Endothelial cell of umbilical vein (primary cell): ENCODE results near the gene APEH. TPM values are rescaled to one million over a fixed set of nuclear protein-coding genes. Genes with fewer than 3 reads are reported as not detected.

Source experiments
- BruUV-seq: library from RNA; stranded (reverse); fragments of 400-500 nt; replicated peaks from 2 replicates; lab custom pipeline; 2021; lab: Mats Ljungman, UMichigan
- CTCF ChIA-PET: fragments of 300-600, 350-600 bp; sonication (Branson Sonifier 250); formaldehyde crosslinking; loops from one replicate; lab custom pipeline; 2021; ENCODE audit warnings: antibody characterized with exemption, inconsistent platforms; lab: Charles Lee
- POLR2A ChIA-PET: fragments of 300-600, 350-600 bp; sonication (Branson Sonifier 250); formaldehyde crosslinking; loops from one replicate; lab custom pipeline; 2021; ENCODE audit warnings: antibody characterized with exemption, inconsistent platforms; lab: Charles Lee
- DNase-seq: peaks from one replicate; pipeline ENCODE4 v3.0.0-alpha.2; 2011; ENCODE audit warnings: low read depth, low spot score
- FAIRE-seq: peaks from 2 replicates; lab custom pipeline; 2011; peaks lifted over from hg19 to GRCh38; lab: Jason Lieb, UNC
- H2AFZ ChIP-seq: 2 replicates; pipeline ENCODE4 v1.6.0; 2012; ENCODE audit warnings: low read depth, low read length, control low read depth, inconsistent platforms
- H3K27ac ChIP-seq: 2 replicates; pipeline ENCODE4 v1.5.1; 2011; ENCODE audit warnings: low read depth, mild to moderate bottlenecking, control low read depth, low read length, moderate library complexity; ENCODE audit not compliant: insufficient read depth
- H3K27me3 ChIP-seq, 2 experiments: 2 replicates each; pipeline versions ENCODE4 v1.6.0 to v1.6.1; 2011; ENCODE audit warnings: low read length in 2 of 2, mixed read lengths in 1 of 2; ENCODE audit not compliant: control insufficient read depth in 2 of 2, insufficient read depth in 2 of 2
- H3K36me3 ChIP-seq, 2 experiments: 2 replicates in 1 of 2; 3 replicates in 1 of 2; pipeline ENCODE4 v1.5.1; 2011; ENCODE audit warnings: low read length in 2 of 2, mild to moderate bottlenecking in 1 of 2, moderate library complexity in 1 of 2; ENCODE audit not compliant: control insufficient read depth in 2 of 2, insufficient read depth in 2 of 2; ENCODE audit errors: extremely low read depth in 1 of 2
- H3K4me1 ChIP-seq: 3 replicates; pipeline ENCODE4 v1.5.1; 2011; ENCODE audit warnings: mild to moderate bottlenecking, low read length; ENCODE audit not compliant: control insufficient read depth, insufficient read depth; ENCODE audit errors: extremely low read depth
- H3K4me2 ChIP-seq: 2 replicates; pipeline ENCODE4 v1.6.1; 2011; ENCODE audit warnings: low read length, control low read depth, mixed read lengths; ENCODE audit not compliant: insufficient read depth
- H3K4me3 ChIP-seq, 3 experiments: fragments of 200-600 bp in 1 of 3; sonication (generic), shearing (Covaris generic) in 1 of 3; replicated peaks in 1 of 3; 2 replicates each; pipeline ENCODE4 v1.5.1; 2011 to 2016; ENCODE audit warnings: control low read depth in 3 of 3, low read length in 3 of 3, mild to moderate bottlenecking in 2 of 3, inconsistent platforms in 1 of 3, low read depth in 1 of 3, moderate library complexity in 1 of 3; ENCODE audit not compliant: insufficient read depth in 1 of 3
- H3K79me2 ChIP-seq: 2 replicates; pipeline ENCODE4 v1.6.0; 2012; ENCODE audit warnings: low read length, inconsistent platforms; ENCODE audit not compliant: control insufficient read depth, insufficient read depth
- H3K9ac ChIP-seq: replicated peaks from 2 replicates; pipeline ENCODE3; 2011; ENCODE audit warnings: low read length, control low read depth; ENCODE audit not compliant: insufficient read depth; ENCODE audit errors: extremely low read depth
- H3K9me1 ChIP-seq: replicated peaks from 3 replicates; pipeline ENCODE4 v1.6.0; 2011; ENCODE audit warnings: mild to moderate bottlenecking, low read length; ENCODE audit not compliant: control insufficient read depth, insufficient read depth; ENCODE audit errors: extremely low read depth
- H3K9me3 ChIP-seq: replicated peaks from 2 replicates; pipeline ENCODE4 v1.5.1; 2012; ENCODE audit warnings: low read length, inconsistent platforms; ENCODE audit not compliant: control insufficient read depth, insufficient read depth
- H4K20me1 ChIP-seq: replicated peaks from 2 replicates; pipeline ENCODE3; 2011; ENCODE audit warnings: mild to moderate bottlenecking, low read length; ENCODE audit not compliant: control insufficient read depth, insufficient read depth; ENCODE audit errors: extremely low read depth
- CTCF ChIP-seq, 2 donors: IDR thresholded peaks; 1 replicate in 1 of 2; 2 replicates in 1 of 2; pipeline ENCODE4 v1.5.1; 2011; ENCODE audit warnings: low read length in 2 of 2, mild to moderate bottlenecking in 2 of 2, moderate library complexity in 2 of 2, control low read depth in 1 of 2, inconsistent platforms in 1 of 2, low read depth in 1 of 2; ENCODE audit not compliant: insufficient read depth in 1 of 2; ENCODE audit errors: extremely low read depth in 1 of 2
- GATA2 ChIP-seq: IDR thresholded peaks from 2 replicates; pipeline ENCODE4 v1.7.0; 2011; ENCODE audit warnings: low read depth, mild to moderate bottlenecking, moderate library complexity, mixed read lengths, low read length; ENCODE audit not compliant: insufficient read length, insufficient read depth
- JUN ChIP-seq: IDR thresholded peaks from 2 replicates; pipeline ENCODE4 v1.6.1; 2011; ENCODE audit warnings: borderline replicate concordance, low read depth; ENCODE audit not compliant: insufficient read length, insufficient read depth
- MYC ChIP-seq: IDR thresholded peaks from one replicate; pipeline ENCODE4 v1.6.1; 2011; ENCODE audit warnings: mild to moderate bottlenecking, low read depth, low read length
- POLR2A ChIP-seq: IDR thresholded peaks from 2 replicates; pipeline ENCODE4 v1.6.1; 2012; ENCODE audit warnings: low read depth, mild to moderate bottlenecking, control low read depth, low read length
- POLR2AphosphoS5 ChIP-seq: IDR thresholded peaks from 2 replicates; pipeline ENCODE4 v1.6.1; 2012; ENCODE audit warnings: low read depth, mild to moderate bottlenecking, control low read depth, low read length, moderate library complexity; ENCODE audit not compliant: insufficient read depth
- dilution Hi-C: fragments of 300-500 bp; cut with MboI; formaldehyde crosslinking; loops from one replicate; pipeline ENCODE4 v1.15.0; 2019; ENCODE audit warnings: low sequenced_read_pairs; ENCODE audit not compliant: extremely low pct_ligation_motif_present
- intact Hi-C: fragments of 100-400 bp; cut with micrococcal nuclease; formaldehyde crosslinking; loops from one replicate; pipeline ENCODE4 v1.10.0; 2022
- polyA plus RNA-seq, 4 experiments: library from polyadenylated mRNA; depleted of rRNA in 3 of 4; stranded (reverse) in 3 of 4; unstranded in 1 of 4; fragments of >200 nt; gene quantifications; 2 replicates each; pipeline versions ENCODE4 v1.2.1 to v1.2.3, GENCODE V29; 2011 to 2012; ENCODE audit warnings: missing spikeins in 1 of 4
- total RNA-seq: library from RNA; stranded (reverse); gene quantifications from 2 replicates; pipeline ENCODE4 v1.2.3, GENCODE V29; 2021

Gene APEH
- total and polyA plus RNA-seq, 2 donors (not counting 3 experiments of a cell fraction or from before 2014, with no cell fraction given), result 68.2 to 74.3 TPM

DNA sequence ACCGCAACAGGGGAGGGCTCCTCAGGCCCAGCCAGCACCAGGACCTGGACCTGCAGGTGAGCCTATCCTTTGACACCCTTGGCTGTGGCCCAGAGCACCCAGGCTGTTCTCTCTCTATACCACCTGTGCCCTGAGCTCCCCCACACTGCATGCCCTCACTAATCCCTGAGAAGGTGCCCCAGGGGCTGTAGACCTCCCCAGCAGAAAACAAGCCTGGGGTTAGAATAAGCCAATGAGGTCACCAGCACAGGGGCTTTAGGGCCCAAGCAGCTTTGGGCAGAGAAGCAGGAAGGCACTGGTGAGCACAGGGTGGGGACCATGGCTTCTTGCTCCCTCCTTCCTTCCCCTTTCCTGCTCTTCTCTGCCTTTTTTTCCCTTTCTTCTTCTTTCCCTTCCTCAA is 10.3 kb upstream of the APEH start:
- CTCF ChIA-PET, result interaction anchor here (5.3 kb wide), 1 partner anchor 124 kb away, joined by 34 read pairs; no protein-coding TSS in a partner anchor
- intact Hi-C loops, result no loop called here
- no TSS peak for BruUV-seq

GRCh38 chr3:49664300-49664699 is 9.9 kb upstream of the APEH start:
- no peak overlapping the region for H3K9ac ChIP-seq
- BruUV-seq, result no TSS peak
- POLR2A ChIA-PET, result no interaction called here
- H3K4me2 ChIP-seq, result no peak overlapping the region
- dilution Hi-C loops, result no loop called here
- H3K36me3 ChIP-seq, result no peaks in the 10 kb centered on the region
- peaks cover 0 to 2% of the 10 kb centered on the region in 2 experiments for H3K27me3 ChIP-seq
- intact Hi-C loops, result no loop called here
- H3K27ac ChIP-seq, result no peak overlapping the region
- H4K20me1 ChIP-seq, result no peaks in the 10 kb centered on the region
- H3K79me2 ChIP-seq, result no peaks in the 10 kb centered on the region
- no peaks in the 10 kb centered on the region for H3K9me1 ChIP-seq
- H3K9me3 ChIP-seq, result no peaks in the 10 kb centered on the region
- H3K4me1 ChIP-seq, result no peaks in the 10 kb centered on the region
- CTCF ChIA-PET, result interaction anchor here (5.3 kb wide), 1 partner anchor 124 kb away, joined by 34 read pairs; no protein-coding TSS in a partner anchor
- no peak for DNase-seq
- FAIRE-seq, result no peak
- H2AFZ ChIP-seq, result no peak overlapping the region
- no peak overlapping the region for H3K4me3 ChIP-seq
- TF ChIP-seq POLR2AphosphoS5, result no peak
- no peak for TF ChIP-seq POLR2A
- no peak for TF ChIP-seq MYC
- TF ChIP-seq GATA2, result no peak
- TF ChIP-seq CTCF (IDR thresholded peaks at IDR 0.05; ENCODE audit: extremely low read depth in 1 of 2, insufficient read depth in 1 of 2, low read depth in 1 of 2, low read length in 2 of 2), result no peak
- no peak for TF ChIP-seq JUN

More for the DNA sequence above, 10.3 kb upstream of the APEH start:
- Histone ChIP-seq H3K27ac (no peak overlapping the region), H4K20me1 (no peaks in the 10 kb centered on the region), H2AFZ (no peak overlapping the region), H3K9ac (no peak overlapping the region), H3K9me3 (no peaks in the 10 kb centered on the region), H3K4me1 (no peaks in the 10 kb centered on the region), H3K79me2 (no peaks in the 10 kb centered on the region), H3K9me1 (no peaks in the 10 kb centered on the region), H3K36me3 (no peaks in the 10 kb centered on the region), H3K4me2 (no peak overlapping the region), H3K27me3 (peaks cover 0 to 2% of the 10 kb centered on the region in 2 experiments), H3K4me3 (no peak overlapping the region)
- dilution Hi-C loops, result no loop called here
- no peak for DNase-seq
- TF ChIP-seq POLR2AphosphoS5 (no peak), JUN (no peak), GATA2 (no peak), MYC (no peak), POLR2A (no peak)
- FAIRE-seq, result no peak
- POLR2A ChIA-PET, result no interaction called here
